ENCODE data around the gene CACNG1. TPM values are rescaled to one million over a fixed set of nuclear protein-coding genes. Genes with fewer than 3 reads are reported as not detected.
"Not testable (repeated sequence)": the region's sequence is repeated elsewhere in the genome, so short reads cannot be mapped to it uniquely, and the experiment has no call there.

The CACNG1 gene
- total and polyA plus RNA-seq, 5 donors = not detected

DNA sequence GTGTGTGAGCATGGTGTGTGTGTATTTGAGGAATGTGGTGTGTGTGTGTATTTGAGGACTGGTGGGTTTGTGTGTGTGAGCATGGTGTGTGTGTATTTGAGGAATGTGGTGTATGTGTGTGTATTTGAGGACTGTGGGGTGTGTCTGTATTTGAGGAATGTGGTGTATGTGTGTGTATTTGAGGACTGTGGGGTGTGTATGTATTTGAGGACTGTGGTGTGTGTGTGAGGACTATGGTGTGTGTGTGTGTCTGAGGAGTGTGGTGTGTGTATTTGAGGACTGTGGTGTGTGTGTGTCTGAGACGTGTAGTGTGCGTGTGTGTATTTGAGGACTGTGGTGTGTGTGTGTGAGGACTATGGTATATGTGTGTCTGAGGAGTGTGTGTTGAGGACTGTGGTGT is 18.0 kb upstream of the CACNG1 start:
- ATAC-seq = no peak
- Histone ChIP-seq H3K4me3 (ENCODE audit: low read length) (no peak overlapping the region), H3K4me1 (ENCODE audit: control insufficient read depth, insufficient read depth, low read length) (no peaks in the 10 kb centered on the region), H3K27me3 (ENCODE audit: control insufficient read depth, insufficient read depth) (no peaks in the 10 kb centered on the region), H3K9me3 (ENCODE audit: control insufficient read depth, low read length) (no peaks in the 10 kb centered on the region), H3K27ac (ENCODE audit: low read length) (no peak overlapping the region)
- WGBS = 88% methylated on average over 2 of the region's 2 CpGs
- intact Hi-C loops (cut with DNase I) = no loop called here
- no peak for DNase-seq

DNA sequence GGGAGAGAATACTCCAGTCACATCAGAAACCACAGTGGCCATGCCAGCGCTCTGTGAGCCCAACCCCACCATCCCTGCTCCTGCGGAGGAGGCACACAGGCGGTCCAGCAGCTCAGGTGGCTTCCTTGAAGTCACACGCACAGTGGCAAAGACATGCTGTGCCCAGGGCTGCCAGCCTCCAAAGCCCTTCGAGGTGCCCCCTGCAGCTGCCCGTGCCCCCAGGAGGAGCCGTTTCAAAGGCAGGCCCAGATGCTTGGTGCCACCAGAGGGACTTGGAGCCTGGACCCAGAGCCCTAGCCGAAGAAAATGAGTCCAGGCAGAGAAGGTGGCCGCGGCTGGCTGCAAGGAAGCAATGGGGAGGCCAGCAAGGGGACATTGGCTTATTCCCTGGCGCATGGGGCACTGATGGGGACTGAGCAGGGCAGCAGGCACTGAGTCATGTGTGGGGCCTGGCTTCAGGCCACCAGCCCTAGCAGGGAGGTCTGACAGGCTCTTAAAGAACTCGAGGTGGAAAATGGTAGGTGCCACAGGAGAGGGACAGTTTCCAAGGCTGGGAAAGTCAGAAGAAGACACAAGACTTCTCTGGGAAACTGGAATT is 17.2 kb upstream of the CACNG1 start:
- WGBS = 80% methylated on average over 12 of the region's 12 CpGs
- peak in 1 of 3 donors; percentile 54 for DNase-seq
- no peaks in the 10 kb centered on the region for H3K9me3 ChIP-seq (ENCODE audit: control insufficient read depth, low read length)
- H3K4me1 ChIP-seq (ENCODE audit: control insufficient read depth, insufficient read depth, low read length) = no peaks in the 10 kb centered on the region
- no peak overlapping the region for H3K27ac ChIP-seq (ENCODE audit: low read length)
- no peaks in the 10 kb centered on the region for H3K27me3 ChIP-seq (ENCODE audit: control insufficient read depth, insufficient read depth)
- no peak overlapping the region for H3K4me3 ChIP-seq (ENCODE audit: low read length)
- peak; percentile 57 to 73 for ATAC-seq
- intact Hi-C loops (cut with DNase I) = no loop called here

DNA sequence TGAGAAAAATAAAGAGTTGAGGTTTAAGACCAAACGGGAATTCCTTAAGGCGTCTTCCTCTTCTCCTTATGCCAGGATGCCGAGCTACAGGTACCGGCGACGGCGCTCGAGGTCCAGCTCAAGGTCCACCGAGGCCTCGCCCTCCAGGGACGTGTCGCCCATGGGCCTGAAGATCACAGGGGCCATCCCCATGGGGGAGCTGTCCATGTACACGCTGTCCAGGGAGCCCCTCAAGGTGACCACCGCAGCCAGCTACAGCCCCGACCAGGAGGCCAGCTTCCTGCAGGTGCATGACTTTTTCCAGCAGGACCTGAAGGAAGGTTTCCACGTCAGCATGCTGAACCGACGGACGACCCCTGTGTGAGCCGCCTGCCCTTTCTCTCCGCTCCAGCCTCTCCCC is 13.7 kb upstream of the CACNG1 start:
- WGBS = 90% methylated on average over 21 of the region's 21 CpGs
- ATAC-seq = no peak
- no peaks in the 10 kb centered on the region for H3K4me1 ChIP-seq (ENCODE audit: control insufficient read depth, insufficient read depth, low read length)
- no peak for DNase-seq
- no peak overlapping the region for H3K27ac ChIP-seq (ENCODE audit: low read length)
- intact Hi-C loops (cut with DNase I) = no loop called here
- no peaks in the 10 kb centered on the region for H3K9me3 ChIP-seq (ENCODE audit: control insufficient read depth, low read length)
- H3K4me3 ChIP-seq (ENCODE audit: low read length) = no peak overlapping the region
- H3K27me3 ChIP-seq (ENCODE audit: control insufficient read depth, insufficient read depth) = no peaks in the 10 kb centered on the region

DNA sequence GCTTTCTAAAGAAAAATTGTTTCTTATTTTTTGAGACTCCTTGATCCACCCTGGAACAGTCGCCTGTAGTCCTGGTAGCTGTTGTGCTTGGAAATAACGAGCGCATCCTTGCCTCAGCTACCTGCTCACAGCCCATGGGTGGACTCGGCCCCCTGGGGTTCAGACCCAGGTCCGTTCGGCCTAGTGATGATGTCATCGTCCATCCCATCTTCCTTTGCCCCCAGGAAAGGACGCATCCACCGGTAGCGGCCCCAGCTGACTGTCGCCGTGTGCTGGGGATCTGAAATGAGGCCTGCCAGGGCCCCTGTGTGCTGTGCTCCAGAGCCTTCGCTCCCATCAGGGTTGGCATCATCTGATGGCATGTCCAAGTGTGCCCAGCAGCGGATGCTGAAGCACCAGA is 12.0 kb upstream of the CACNG1 start:
- 92% methylated on average over 14 of the region's 14 CpGs for WGBS
- ATAC-seq (no peak), DNase-seq (no peak)
- Histone ChIP-seq H3K27ac (ENCODE audit: low read length) (no peak overlapping the region), H3K4me1 (ENCODE audit: control insufficient read depth, insufficient read depth, low read length) (no peaks in the 10 kb centered on the region), H3K4me3 (ENCODE audit: low read length) (no peak overlapping the region), H3K27me3 (ENCODE audit: control insufficient read depth, insufficient read depth) (no peaks in the 10 kb centered on the region), H3K9me3 (ENCODE audit: control insufficient read depth, low read length) (no peaks in the 10 kb centered on the region)
- intact Hi-C loops (cut with DNase I) = no loop called here

DNA sequence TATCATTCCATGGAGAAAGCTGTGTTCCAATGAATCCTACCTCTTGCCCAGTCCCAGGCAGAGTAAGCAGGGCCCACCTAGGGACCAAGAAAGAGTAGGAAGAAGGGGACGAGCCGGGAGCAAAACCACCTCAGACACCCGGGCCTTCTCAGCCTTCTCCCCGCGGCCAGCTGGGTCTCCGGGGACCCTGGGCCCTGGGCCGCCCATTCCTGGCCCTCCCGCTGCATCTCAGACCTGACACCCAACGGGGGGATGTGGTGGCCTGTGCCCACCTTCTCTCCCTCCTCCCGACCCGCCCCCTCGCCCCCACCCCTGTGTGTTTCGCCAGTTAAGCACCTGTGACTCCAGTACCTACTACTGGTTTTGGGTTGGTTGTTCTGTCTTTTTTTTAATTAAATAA is 11.4 kb upstream of the CACNG1 start:
- 93% methylated on average over 13 of the region's 13 CpGs for WGBS
- intact Hi-C loops (cut with DNase I) = no loop called here
- Histone ChIP-seq H3K9me3 (ENCODE audit: control insufficient read depth, low read length) (no peaks in the 10 kb centered on the region), H3K4me3 (ENCODE audit: low read length) (no peak overlapping the region), H3K4me1 (ENCODE audit: control insufficient read depth, insufficient read depth, low read length) (no peaks in the 10 kb centered on the region), H3K27me3 (ENCODE audit: control insufficient read depth, insufficient read depth) (no peaks in the 10 kb centered on the region), H3K27ac (ENCODE audit: low read length) (no peak overlapping the region)
- ATAC-seq (no peak), DNase-seq (no peak)

DNA sequence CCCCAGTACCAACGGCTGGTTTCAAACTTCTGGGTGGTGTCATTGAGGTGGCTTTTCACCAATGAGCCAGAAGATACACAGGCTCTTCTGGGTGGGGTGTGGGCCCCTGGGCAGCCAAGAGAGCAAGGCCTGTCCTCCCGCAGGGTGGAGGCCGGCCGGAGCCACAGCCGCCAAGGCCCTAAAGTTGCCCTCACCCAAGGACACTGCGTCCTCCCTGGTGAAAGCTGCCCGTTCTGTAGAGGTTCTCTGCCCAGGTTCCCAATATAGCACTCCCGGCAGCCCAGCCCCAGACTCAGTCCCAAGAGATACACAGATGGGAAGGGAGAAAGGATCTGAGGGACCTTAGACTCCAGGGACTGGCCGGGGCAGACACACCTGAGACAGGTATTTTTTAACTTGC is 10.7 kb upstream of the CACNG1 start:
- H3K9me3 ChIP-seq (ENCODE audit: control insufficient read depth, low read length) = no peaks in the 10 kb centered on the region
- intact Hi-C loops (cut with DNase I) = no loop called here
- no peak overlapping the region for H3K4me3 ChIP-seq (ENCODE audit: low read length)
- no peaks in the 10 kb centered on the region for H3K4me1 ChIP-seq (ENCODE audit: control insufficient read depth, insufficient read depth, low read length)
- H3K27me3 ChIP-seq (ENCODE audit: control insufficient read depth, insufficient read depth) = no peaks in the 10 kb centered on the region
- ATAC-seq (no peak), DNase-seq (no peak)
- H3K27ac ChIP-seq (ENCODE audit: low read length) = no peak overlapping the region
- 92% methylated on average over 9 of the region's 9 CpGs for WGBS

DNA sequence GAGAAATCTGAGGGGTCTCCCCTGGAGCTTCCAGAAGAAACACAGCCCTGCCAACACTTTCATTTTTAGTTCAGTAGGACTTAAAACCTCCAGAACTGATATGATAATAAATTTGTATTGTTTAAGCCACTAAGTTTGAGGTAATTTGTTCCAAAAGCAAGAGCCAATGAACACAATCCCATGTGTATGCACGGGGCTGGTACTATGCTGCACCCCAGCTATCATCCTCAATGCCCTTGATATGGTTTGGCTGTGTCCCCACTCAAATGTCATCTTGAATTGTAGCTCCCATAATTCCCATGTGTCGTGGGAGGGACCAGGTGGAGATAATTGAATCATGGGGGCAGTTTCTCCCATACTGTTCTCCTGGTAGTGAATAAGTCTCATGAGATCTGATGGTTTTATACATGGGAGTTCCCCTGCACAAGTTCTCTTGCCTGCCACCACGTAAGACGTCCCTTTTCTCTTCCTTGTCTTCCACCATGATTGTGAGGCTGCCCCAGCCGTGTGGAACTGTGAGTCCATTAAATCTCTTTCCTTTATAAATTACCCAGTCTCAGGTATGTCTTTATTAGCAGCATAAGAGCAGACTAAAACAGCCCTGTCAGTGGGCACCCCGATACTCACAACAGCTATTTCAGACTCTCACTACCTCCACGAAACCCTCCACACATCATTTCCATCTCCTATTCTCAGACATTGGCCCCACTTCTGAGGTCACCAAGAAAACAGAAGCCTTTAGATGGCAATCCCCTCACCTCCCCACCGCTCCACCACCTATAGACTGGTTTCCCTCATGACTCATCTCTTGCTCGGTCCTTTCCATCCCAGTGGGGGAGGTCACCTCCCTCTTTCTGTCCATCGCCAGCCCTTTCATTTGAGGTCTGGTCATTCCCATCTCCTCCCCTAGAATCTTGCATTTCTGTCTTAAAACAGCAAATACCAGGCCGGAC is 8.9 kb upstream of the CACNG1 start:
- no peak for DNase-seq
- no peak overlapping the region for H3K27ac ChIP-seq (ENCODE audit: low read length)
- no peaks in the 10 kb centered on the region for H3K9me3 ChIP-seq (ENCODE audit: control insufficient read depth, low read length)
- WGBS = 86% methylated on average over 11 of the region's 11 CpGs
- H3K4me1 ChIP-seq (ENCODE audit: control insufficient read depth, insufficient read depth, low read length) = no peaks in the 10 kb centered on the region
- no peak for ATAC-seq
- no peak overlapping the region for H3K4me3 ChIP-seq (ENCODE audit: low read length)
- intact Hi-C loops (cut with DNase I) = no loop called here
- no peaks in the 10 kb centered on the region for H3K27me3 ChIP-seq (ENCODE audit: control insufficient read depth, insufficient read depth)

DNA sequence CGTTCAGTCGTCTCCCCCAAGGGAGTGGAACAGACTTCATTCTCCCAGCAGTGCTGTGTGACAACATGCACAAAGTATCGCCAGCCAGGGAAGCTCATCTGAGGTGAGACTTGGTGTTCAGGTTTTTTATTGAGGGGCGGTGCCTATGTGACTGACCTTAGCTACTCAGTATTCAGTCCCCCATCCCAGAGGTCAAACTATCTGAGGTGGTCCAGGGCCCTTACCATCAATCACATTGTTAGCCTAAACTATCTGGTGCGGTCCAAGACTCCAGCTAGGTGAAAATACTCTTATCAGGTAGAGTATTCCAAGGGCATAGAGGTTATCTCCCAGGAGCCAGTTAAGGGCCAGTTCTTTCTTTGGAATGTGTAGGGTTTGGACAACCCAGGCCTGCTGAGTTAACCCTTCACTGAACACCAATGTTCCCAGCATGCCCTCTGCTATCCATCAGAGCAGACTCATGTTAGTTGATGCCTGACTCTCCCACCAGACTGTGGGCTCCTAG is 5.4 kb upstream of the CACNG1 start:
- WGBS = 44% methylated on average over 5 of the region's 5 CpGs
- Histone ChIP-seq H3K4me3 (ENCODE audit: low read length) (no peak overlapping the region), H3K4me1 (ENCODE audit: control insufficient read depth, insufficient read depth, low read length) (no peaks in the 10 kb centered on the region), H3K27me3 (ENCODE audit: control insufficient read depth, insufficient read depth) (no peaks in the 10 kb centered on the region), H3K9me3 (ENCODE audit: control insufficient read depth, low read length) (no peaks in the 10 kb centered on the region), H3K27ac (ENCODE audit: low read length) (no peak overlapping the region)
- no peak for ATAC-seq
- DNase-seq = no peak
- intact Hi-C loops (cut with DNase I) = no loop called here

DNA sequence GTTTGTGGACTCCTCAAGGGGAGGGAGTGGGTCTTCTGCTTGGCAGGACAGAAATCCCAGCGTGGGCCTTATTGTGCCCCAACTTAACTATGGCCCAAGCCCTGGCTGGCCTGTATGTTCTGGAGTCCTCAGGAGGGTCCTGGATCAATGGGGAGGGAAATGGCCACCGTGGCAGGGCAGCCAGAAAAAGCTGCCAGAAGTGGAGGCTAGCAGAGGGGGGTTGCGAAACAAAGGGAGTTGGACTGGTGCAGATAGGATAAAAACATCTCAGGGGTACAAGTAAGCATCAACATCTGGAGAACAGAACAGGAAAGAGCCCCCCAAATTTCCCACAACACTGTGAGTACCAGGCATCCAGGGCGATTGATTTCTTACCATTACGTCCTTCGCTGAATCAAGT is 3.7 kb upstream of the CACNG1 start:
- Histone ChIP-seq H3K4me3 (ENCODE audit: low read length) (no peak overlapping the region), H3K27me3 (ENCODE audit: control insufficient read depth, insufficient read depth) (no peaks in the 10 kb centered on the region), H3K4me1 (ENCODE audit: control insufficient read depth, insufficient read depth, low read length) (no peaks in the 10 kb centered on the region), H3K9me3 (ENCODE audit: control insufficient read depth, low read length) (no peaks in the 10 kb centered on the region), H3K27ac (ENCODE audit: low read length) (no peak overlapping the region)
- 78% methylated on average over 6 of the region's 6 CpGs for WGBS
- DNase-seq (no peak), ATAC-seq (no peak)
- intact Hi-C loops (cut with DNase I) = no loop called here

DNA sequence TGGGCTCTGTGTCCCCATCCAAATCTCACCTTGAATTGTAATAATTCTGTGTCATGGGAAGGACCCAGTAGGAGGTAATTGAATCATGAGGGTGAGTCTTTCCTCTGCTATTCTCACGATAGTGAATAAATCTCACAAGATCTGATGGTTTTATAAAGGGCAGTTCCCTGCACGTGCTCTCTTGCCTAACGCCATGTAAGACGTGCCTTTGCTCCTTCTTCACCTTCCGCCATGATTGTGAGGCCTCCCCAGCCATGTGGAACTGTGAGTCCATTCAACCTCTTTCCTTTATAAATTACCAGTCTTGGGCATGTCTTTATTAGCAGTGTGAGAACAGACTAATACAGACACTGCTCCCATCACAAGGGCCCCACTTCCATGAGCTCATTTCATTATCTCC is 3.2 kb upstream of the CACNG1 start:
- H3K27ac ChIP-seq (ENCODE audit: low read length); intact Hi-C loops (cut with DNase I): not testable (repeated sequence)

DNA sequence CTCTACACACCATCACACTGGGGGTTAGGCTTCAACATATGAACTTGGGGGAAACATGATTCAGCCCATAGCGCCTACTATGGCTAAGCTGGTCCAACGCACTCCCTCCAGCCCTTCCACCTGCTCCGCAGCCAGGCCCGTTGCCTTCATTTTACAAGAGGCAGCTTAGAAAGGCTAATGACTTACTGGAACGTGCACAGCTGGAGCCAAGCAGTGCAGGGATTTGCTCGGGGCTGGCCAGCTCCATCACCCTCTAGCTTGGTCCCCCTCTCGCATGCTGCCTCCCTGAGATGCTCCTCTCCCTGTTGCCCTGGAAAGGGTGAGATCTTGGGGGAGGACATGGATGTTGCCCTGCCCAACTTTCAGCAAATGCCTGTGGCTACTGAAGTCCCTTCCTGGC is 2.8 kb upstream of the CACNG1 start:
- no peaks in the 10 kb centered on the region for H3K27me3 ChIP-seq (ENCODE audit: control insufficient read depth, insufficient read depth)
- no peak for ATAC-seq
- no peak overlapping the region for H3K27ac ChIP-seq (ENCODE audit: low read length)
- no peak overlapping the region for H3K4me3 ChIP-seq (ENCODE audit: low read length)
- no peaks in the 10 kb centered on the region for H3K9me3 ChIP-seq (ENCODE audit: control insufficient read depth, low read length)
- no peak for DNase-seq
- no peaks in the 10 kb centered on the region for H3K4me1 ChIP-seq (ENCODE audit: control insufficient read depth, insufficient read depth, low read length)
- WGBS = 78% methylated on average over 7 of the region's 7 CpGs
- intact Hi-C loops (cut with DNase I) = no loop called here

More for the DNA sequence above, 3.2 kb upstream of the CACNG1 start:
- not testable (repeated sequence) for H3K9me3 ChIP-seq (ENCODE audit: control insufficient read depth, low read length); DNase-seq; H3K4me3 ChIP-seq (ENCODE audit: low read length); H3K27me3 ChIP-seq (ENCODE audit: control insufficient read depth, insufficient read depth); H3K4me1 ChIP-seq (ENCODE audit: control insufficient read depth, insufficient read depth, low read length); ATAC-seq
- 94% methylated on average over 5 of the region's 5 CpGs for WGBS
